IPS-18c (cell line): ENCODE data around the gene SPRY4.
"Not testable (repeated sequence)": the region's sequence is repeated elsewhere in the genome, so short reads cannot be mapped to it uniquely, and the experiment has no call there.

Experiments used
- H3K4me3 ChIP-seq: 2 replicates; pipeline ENCODE4 v1.7.0; 2013; ENCODE audit warnings: low read depth, mild to moderate bottlenecking, low read length, moderate library complexity; ENCODE audit not compliant: insufficient read depth
- H3K9me3 ChIP-seq: one replicate; pipeline ENCODE4 v1.6.1; 2013; ENCODE audit warnings: mild to moderate bottlenecking, low read length, moderate library complexity; ENCODE audit not compliant: control insufficient read depth, insufficient read depth

The SPRY4 gene

GRCh38 chr5:142306077-142306502 lies 18.7 kb downstream of the SPRY4 start:
- Histone ChIP-seq H3K9me3 (no peaks in the 10 kb centered on the region), H3K4me3 (no peak overlapping the region)

GRCh38 chr5:142305211-142305610 lies 19.6 kb downstream of the SPRY4 start:
- no peak overlapping the region for H3K4me3 ChIP-seq
- H3K9me3 ChIP-seq: no peaks in the 10 kb centered on the region

DNA sequence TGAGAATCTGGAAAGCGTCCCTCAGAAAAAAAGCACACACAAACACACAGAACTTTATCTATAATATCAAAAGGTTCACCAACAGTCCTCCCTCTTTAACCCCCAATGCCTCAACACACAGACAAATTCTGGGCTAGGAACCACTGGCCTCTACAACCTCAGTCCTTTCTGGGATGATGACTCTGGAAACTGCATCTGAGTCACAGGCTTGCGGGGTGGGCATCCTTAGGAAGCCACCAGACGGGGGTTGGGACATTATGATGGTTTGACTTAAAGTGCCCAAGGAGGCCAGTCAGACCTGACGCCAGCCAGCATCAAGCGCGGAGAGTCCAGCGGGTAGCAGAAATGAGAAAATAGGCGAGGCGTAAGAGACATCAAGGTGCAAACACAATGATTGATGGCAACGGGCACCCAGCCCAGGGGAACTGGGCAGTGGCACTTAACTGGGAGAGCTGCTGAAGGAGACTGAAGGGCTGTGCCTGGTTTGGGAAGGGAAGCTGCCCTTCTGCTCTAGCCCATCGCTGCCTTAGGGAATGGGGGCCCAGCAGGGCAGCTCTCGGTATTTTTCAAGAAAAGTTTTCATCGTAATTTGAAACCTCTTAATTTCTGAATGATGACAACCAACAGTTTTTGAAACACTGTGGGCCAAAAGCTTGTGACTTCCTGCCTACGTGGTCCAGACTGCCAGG lies 20.7 kb downstream of the SPRY4 start:
- Histone ChIP-seq H3K4me3 (no peak overlapping the region), H3K9me3 (no peaks in the 10 kb centered on the region)

GRCh38 chr5:142303565-142303964 lies 21.3 kb downstream of the SPRY4 start:
- H3K9me3 ChIP-seq: no peaks in the 10 kb centered on the region
- H3K4me3 ChIP-seq: no peak overlapping the region

DNA sequence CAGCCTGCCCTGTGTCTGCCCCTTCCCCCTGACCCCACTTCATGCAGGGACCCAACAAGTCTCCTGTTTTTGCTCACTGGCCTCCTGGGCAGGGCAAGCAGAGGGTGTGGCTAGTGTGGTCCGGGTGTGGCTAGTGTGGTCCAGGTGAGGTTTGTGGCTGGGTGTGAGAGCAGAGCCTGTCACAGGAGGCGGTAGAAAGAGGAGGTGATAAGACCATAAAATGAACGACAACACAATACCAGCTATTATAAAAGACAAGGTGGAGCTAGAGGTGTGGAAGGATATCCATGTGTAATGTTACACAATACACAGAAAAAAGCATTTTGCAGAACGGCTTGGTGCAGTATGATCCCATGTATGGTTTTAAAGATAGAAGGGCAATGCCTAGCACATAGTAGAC lies 23.3 kb downstream of the SPRY4 start:
- Histone ChIP-seq H3K9me3 (no peaks in the 10 kb centered on the region), H3K4me3 (no peak overlapping the region)

- Histone ChIP-seq H3K9me3 (no peaks in the 10 kb centered on the region), H3K4me3 (no peak overlapping the region)
Observed at GRCh38 chr5:142300677-142301076, 24.1 kb downstream of the SPRY4 start.

GRCh38 chr5:142298789-142299188 lies 26.0 kb downstream of the SPRY4 start:
- Histone ChIP-seq H3K4me3 (no peak overlapping the region), H3K9me3 (no peaks in the 10 kb centered on the region)

- H3K9me3 ChIP-seq, H3K4me3 ChIP-seq: not testable (repeated sequence)
Observed at GRCh38 chr5:142297786-142298185, 27.0 kb downstream of the SPRY4 start.

DNA sequence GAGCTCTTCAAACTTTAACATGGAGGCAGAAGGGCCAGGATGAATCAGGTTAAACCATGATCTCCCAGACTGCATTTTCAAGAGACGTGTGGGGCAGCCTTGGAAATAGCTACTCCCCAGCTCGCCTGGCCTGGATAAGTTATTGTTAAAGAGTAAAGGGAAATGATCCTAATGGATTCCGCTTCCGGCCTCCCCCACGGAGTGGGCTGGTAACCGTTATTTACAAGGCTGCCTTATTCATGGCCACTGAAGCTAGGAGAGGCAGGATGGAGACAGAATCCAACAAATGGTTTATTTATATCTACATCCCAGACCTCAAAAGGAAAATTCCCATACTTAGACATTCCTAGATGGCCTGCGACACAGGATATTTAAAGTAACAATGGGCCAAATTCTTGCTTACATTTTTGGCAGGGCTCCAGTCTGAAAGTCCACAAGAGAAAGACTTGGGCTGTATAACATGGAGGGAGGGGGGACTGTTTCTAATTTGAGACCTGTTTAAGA lies 27.9 kb downstream of the SPRY4 start:
- Histone ChIP-seq H3K4me3 (no peak overlapping the region), H3K9me3 (no peaks in the 10 kb centered on the region)

- no peaks in the 10 kb centered on the region for H3K9me3 ChIP-seq
- no peak overlapping the region for H3K4me3 ChIP-seq
Observed at GRCh38 chr5:142295960-142296860, 28.6 kb downstream of the SPRY4 start.

GRCh38 chr5:142295084-142295758 lies 29.6 kb downstream of the SPRY4 start:
- H3K4me3 ChIP-seq: no peak overlapping the region
- no peaks in the 10 kb centered on the region for H3K9me3 ChIP-seq

- no peak overlapping the region for H3K4me3 ChIP-seq
- H3K9me3 ChIP-seq: no peaks in the 10 kb centered on the region
Observed at GRCh38 chr5:142293486-142293885, 31.3 kb downstream of the SPRY4 start.

GRCh38 chr5:142292808-142293207 lies 32.0 kb downstream of the SPRY4 start:
- Histone ChIP-seq H3K4me3 (no peak overlapping the region), H3K9me3 (no peaks in the 10 kb centered on the region)

GRCh38 chr5:142292249-142292648 lies 32.6 kb downstream of the SPRY4 start:
- Histone ChIP-seq H3K9me3 (no peaks in the 10 kb centered on the region), H3K4me3 (no peak overlapping the region)

- H3K9me3 ChIP-seq: no peaks in the 10 kb centered on the region
- no peak overlapping the region for H3K4me3 ChIP-seq
Observed at GRCh38 chr5:142290577-142291299, 34.1 kb downstream of the SPRY4 start.

GRCh38 chr5:142289708-142290576 lies 34.9 kb downstream of the SPRY4 start:
- no peak overlapping the region for H3K4me3 ChIP-seq
- H3K9me3 ChIP-seq: no peaks in the 10 kb centered on the region
